ENCODE results near the gene GZMM.

The GZMM gene

GRCh38 chr19:539429-540030 is 4.3 kb upstream of the GZMM start:
- TF ChIP-seq FOXP2 (optimal IDR thresholded peaks at IDR 0.05; ENCODE audit: borderline replicate concordance, extremely low read depth, extremely low read length, insufficient read depth), result no peak
- no peak for TF ChIP-seq POLR2AphosphoS5 (IDR thresholded peaks at IDR 0.05; ENCODE audit: low read depth, low read length)
- TF ChIP-seq SIN3A (IDR thresholded peaks at IDR 0.05; ENCODE audit: borderline replicate concordance, insufficient read depth, low read length), result no peak
- no peak for TF ChIP-seq TAF1 (IDR thresholded peaks at IDR 0.05; ENCODE audit: borderline replicate concordance, insufficient read depth, low read length)

- TF ChIP-seq TAF1 (IDR thresholded peaks at IDR 0.05; ENCODE audit: borderline replicate concordance, insufficient read depth, low read length), result no peak
Measured at GRCh38 chr19:540867-541637, 2.8 kb upstream of the GZMM start.

DNA sequence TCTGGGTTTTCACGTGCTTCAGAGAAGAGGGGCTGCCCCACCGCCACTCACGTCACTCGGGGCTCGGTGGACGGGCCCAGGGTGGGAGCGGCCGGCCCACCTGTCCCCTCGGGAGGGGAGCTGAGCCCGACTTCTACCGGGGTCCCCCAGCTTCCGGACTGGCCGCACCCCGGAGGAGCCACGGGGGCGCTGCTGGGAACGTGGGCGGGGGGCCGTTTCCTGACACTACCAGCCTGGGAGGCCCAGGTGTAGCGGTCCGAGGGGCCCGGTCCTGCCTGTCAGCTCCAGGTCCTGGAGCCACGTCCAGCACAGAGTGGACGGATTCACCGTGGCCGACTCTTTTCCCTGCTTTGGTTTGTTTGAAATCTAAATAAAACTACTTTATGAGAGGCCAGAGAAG is 2.2 kb upstream of the GZMM start:
- TF ChIP-seq REST (IDR thresholded peaks at IDR 0.05; ENCODE audit: insufficient read depth in 1 of 2, low read depth in 2 of 2, low read length in 2 of 2) (no peak), POLR2AphosphoS5 (IDR thresholded peaks at IDR 0.05; ENCODE audit: low read depth, low read length) (no peak), FOXP2 (optimal IDR thresholded peaks at IDR 0.05; ENCODE audit: borderline replicate concordance, extremely low read depth, extremely low read length, insufficient read depth) (no peak), SIN3A (IDR thresholded peaks at IDR 0.05; ENCODE audit: borderline replicate concordance, insufficient read depth, low read length) (no peak), TAF1 (IDR thresholded peaks at IDR 0.05; ENCODE audit: borderline replicate concordance, insufficient read depth, low read length) (no peak)

DNA sequence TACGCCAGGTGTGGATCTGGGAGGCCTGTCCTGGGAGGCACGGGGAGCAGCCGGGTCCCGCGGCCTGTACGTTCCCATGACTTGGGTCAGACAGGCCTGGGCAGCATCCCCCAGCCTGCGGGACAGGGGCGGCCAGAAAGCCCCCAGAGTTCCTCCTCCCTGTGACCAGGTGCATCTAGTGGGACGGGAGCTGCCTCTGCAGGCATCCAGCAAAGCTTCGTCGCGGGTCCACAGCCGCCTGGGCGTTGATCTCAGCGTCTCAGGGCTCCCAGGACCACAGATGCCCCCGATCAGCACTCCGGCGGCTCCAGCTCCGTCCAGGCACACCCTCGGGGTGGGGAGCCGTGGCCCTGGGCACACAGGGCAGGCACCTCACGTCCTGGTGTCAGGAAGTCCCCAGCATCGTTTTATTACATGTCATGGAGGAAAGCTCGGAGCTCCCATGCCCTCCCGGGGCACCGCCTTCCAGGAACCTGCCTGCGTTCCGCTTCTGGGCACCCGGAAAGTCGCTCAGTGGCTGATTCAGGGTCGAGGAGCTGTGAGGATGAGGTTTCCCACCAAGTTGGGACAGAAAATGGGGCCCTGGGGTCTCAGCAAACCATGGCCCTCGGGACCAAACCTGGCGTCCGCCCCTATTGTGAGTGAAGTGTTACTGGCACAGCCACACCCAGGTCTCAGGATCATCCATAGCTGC is 1.5 kb upstream of the GZMM start:
- TF ChIP-seq POLR2AphosphoS5 (IDR thresholded peaks at IDR 0.05; ENCODE audit: low read depth, low read length), result no peak
- TF ChIP-seq FOXP2 (optimal IDR thresholded peaks at IDR 0.05; ENCODE audit: borderline replicate concordance, extremely low read depth, extremely low read length, insufficient read depth), result no peak
- TF ChIP-seq TAF1 (IDR thresholded peaks at IDR 0.05; ENCODE audit: borderline replicate concordance, insufficient read depth, low read length), result no peak
- TF ChIP-seq REST (IDR thresholded peaks at IDR 0.05; ENCODE audit: insufficient read depth in 1 of 2, low read depth in 2 of 2, low read length in 2 of 2), result no peak
- TF ChIP-seq SIN3A (IDR thresholded peaks at IDR 0.05; ENCODE audit: borderline replicate concordance, insufficient read depth, low read length), result no peak

DNA sequence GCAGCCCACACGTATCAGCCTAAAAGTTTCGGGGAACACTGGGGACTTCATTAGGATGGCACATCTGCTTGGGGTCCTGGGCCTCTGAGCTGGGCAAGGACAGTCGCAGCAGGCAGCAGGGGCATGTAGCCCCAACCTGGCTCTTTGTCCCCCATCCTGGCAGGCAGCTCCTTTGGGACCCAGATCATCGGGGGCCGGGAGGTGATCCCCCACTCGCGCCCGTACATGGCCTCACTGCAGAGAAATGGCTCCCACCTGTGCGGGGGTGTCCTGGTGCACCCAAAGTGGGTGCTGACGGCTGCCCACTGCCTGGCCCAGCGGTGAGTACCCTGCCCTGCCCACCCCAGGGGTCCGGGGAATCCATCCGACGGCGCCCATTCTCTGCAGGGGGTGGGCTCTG is 3.3 kb downstream of the GZMM start:
- TF ChIP-seq REST (IDR thresholded peaks at IDR 0.05; ENCODE audit: insufficient read depth in 1 of 2, low read depth in 2 of 2, low read length in 2 of 2) (no peak), TAF1 (IDR thresholded peaks at IDR 0.05; ENCODE audit: borderline replicate concordance, insufficient read depth, low read length) (no peak), POLR2AphosphoS5 (IDR thresholded peaks at IDR 0.05; ENCODE audit: low read depth, low read length) (no peak), SIN3A (IDR thresholded peaks at IDR 0.05; ENCODE audit: borderline replicate concordance, insufficient read depth, low read length) (no peak)

All from PFSK-1 (cell line).